Measurements from ENCODE around the gene STK32B. TPM values are rescaled to one million over a fixed set of nuclear protein-coding genes. Genes with fewer than 3 reads are reported as not detected.
A peak's percentile ranks its signal among the peaks of the same experiment; 100 is the strongest.

The STK32B gene
- total RNA-seq, 1 experiment from 2014 or later = 11.6 TPM

- intact Hi-C loops (cut with micrococcal nuclease; ENCODE audit: unreplicated experiment) = no loop called here
- TF ChIP-seq CTCF (IDR thresholded peaks at IDR 0.05) = no peak
- TF ChIP-seq SIN3A (IDR thresholded peaks at IDR 0.05; ENCODE audit: borderline replicate concordance, insufficient read depth, low read depth, low read length) = no peak
- no peak for TF ChIP-seq REST (IDR thresholded peaks at IDR 0.05; ENCODE audit: insufficient read depth in 1 of 2, low read depth in 2 of 2, low read length in 1 of 2)
- no peak for TF ChIP-seq POLR2AphosphoS5 (IDR thresholded peaks at IDR 0.05; ENCODE audit: low read depth, low read length)
- TF ChIP-seq TCF7L2 (IDR thresholded peaks at IDR 0.05; ENCODE audit: low read depth, low read length) = no peak
- ATAC-seq (no peak), DNase-seq (ENCODE audit: low read depth, low spot score) (no peak)
- in situ Hi-C loops (cut with HindIII; ENCODE audit: low pct_unique_long_range_greater_than_20kb, low sequenced_read_pairs) = no loop called here
- no peaks in the 10 kb centered on the region for H3K4me1 ChIP-seq (ENCODE audit: control insufficient read depth, insufficient read depth, low read length)
- no peak overlapping the region for H3K4me3 ChIP-seq (ENCODE audit: low read depth in 2 of 2, low read length in 2 of 2)
- ChIA-PET POLR2A (no interaction called here), CTCF (no interaction called here)
- H3K9me3 ChIP-seq (ENCODE audit: control insufficient read depth, insufficient read depth, low read depth, low read length) = no peaks in the 10 kb centered on the region
- H3K27me3 ChIP-seq (ENCODE audit: control insufficient read depth, insufficient read depth, low read length) = no peaks in the 10 kb centered on the region
- no peaks in the 10 kb centered on the region for H3K36me3 ChIP-seq (ENCODE audit: control insufficient read depth, insufficient read depth, low read length)
- BruUV-seq (replicated peaks) = no TSS peak
- H3K27ac ChIP-seq (ENCODE audit: low read length) = no peak overlapping the region
Measured at GRCh38 chr4:5448221-5448620, 396.9 kb downstream of the STK32B start.

- H3K36me3 ChIP-seq (ENCODE audit: control insufficient read depth, insufficient read depth, low read length) = no peaks in the 10 kb centered on the region
- no peaks in the 10 kb centered on the region for H3K27me3 ChIP-seq (ENCODE audit: control insufficient read depth, insufficient read depth, low read length)
- ATAC-seq (no peak), DNase-seq (ENCODE audit: low read depth, low spot score) (no peak)
- no peaks in the 10 kb centered on the region for H3K9me3 ChIP-seq (ENCODE audit: control insufficient read depth, insufficient read depth, low read depth, low read length)
- ChIA-PET POLR2A (no interaction called here), CTCF (no interaction called here)
- no peak overlapping the region for H3K4me3 ChIP-seq (ENCODE audit: low read depth in 2 of 2, low read length in 2 of 2)
- TF ChIP-seq CTCF (IDR thresholded peaks at IDR 0.05) (no peak), REST (IDR thresholded peaks at IDR 0.05; ENCODE audit: insufficient read depth in 1 of 2, low read depth in 2 of 2, low read length in 1 of 2) (peak in 1 of 2 experiments; percentile 54; a peak in 2 of 4 replicates)
- H3K27ac ChIP-seq (ENCODE audit: low read length) = no peak overlapping the region
- in situ Hi-C loops (cut with HindIII; ENCODE audit: low pct_unique_long_range_greater_than_20kb, low sequenced_read_pairs) (no loop called here), intact Hi-C loops (cut with micrococcal nuclease; ENCODE audit: unreplicated experiment) (no loop called here)
- no TSS peak for BruUV-seq (replicated peaks)
- H3K4me1 ChIP-seq (ENCODE audit: control insufficient read depth, insufficient read depth, low read length) = no peaks in the 10 kb centered on the region
Measured at GRCh38 chr4:5451243-5451642, 400.0 kb downstream of the STK32B start.

Data from Panc1 (cell line).